ENCODE data around the gene PIP5K1B. TPM values are rescaled to one million over a fixed set of nuclear protein-coding genes. Genes with fewer than 3 reads are reported as not detected.

Gene PIP5K1B
- total RNA-seq, 3 donors from 2014 or later: 0.48 to 1.6 (median 0.57) TPM

Other genes starting within 250 kb of the PIP5K1B start
- gene TMEM252, start 164.4 kb upstream of the PIP5K1B start, total RNA-seq: not detected

All from activated T-cell treated with anti-CD3 and anti-CD28 coated beads, Interleukin-2, amount 50 U/mL, for 4 hours (primary cell).